ENCODE results near the gene IRS2. TPM values are rescaled to one million over a fixed set of nuclear protein-coding genes. Genes with fewer than 3 reads are reported as not detected.

The IRS2 gene
- total and polyA plus RNA-seq, 2 donors (not counting 3 experiments of a cell fraction or from before 2014, with no cell fraction given) = 1.6 to 4.4 TPM

DNA sequence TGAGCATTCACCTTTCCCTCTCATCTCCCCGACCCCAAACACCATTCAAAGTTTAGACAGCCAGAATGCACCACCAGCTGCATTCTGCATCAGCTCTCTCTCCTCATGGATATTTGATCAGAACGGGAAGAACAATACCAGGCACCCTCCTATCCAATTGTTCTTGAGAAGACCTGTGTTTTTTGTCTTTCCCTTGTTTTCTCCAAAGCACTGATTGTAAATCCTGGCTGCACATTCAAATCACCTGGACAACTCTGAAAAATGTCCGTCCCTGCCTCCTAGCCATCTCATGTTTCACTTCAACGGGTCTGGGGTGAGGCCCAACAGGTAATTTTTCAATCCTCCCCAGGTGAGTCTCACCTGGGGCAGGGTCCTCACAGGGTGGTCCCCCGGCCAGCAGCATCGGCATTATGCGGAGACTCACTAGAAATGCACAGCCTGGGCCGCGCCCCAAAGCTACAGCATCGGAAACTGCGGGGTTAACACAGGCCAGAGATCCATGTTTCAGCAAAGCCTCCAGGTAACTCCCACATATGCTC lies 5.5 kb downstream of the IRS2 start:
- no peak overlapping the region for H3K9ac ChIP-seq (replicated peaks; ENCODE audit: extremely low read depth, insufficient read depth, low read length)
- intact Hi-C loops (cut with micrococcal nuclease) (loop anchor here (5.0 to 10.0 kb wide), 3 partner anchors 114 to 579 kb away; no protein-coding TSS in a partner anchor), dilution Hi-C loops (cut with MboI; ENCODE audit: extremely low pct_ligation_motif_present, low sequenced_read_pairs) (no loop called here)
- ChIA-PET POLR2A (no interaction called here), CTCF (interaction anchor here (0.8 to 2.1 kb wide), 2 partner anchors 635 to 865 kb away, joined by 5 to 11 read pairs; no protein-coding TSS in a partner anchor)
- H3K4me3 ChIP-seq (replicated peaks in 1 of 3; ENCODE audit: insufficient read depth in 1 of 3, low read depth in 1 of 3, low read length in 3 of 3) = peak overlapping the region in 1 of 3 experiments; percentile 19
- FAIRE-seq = no peak
- no peak overlapping the region for H2AFZ ChIP-seq (ENCODE audit: low read depth, low read length)
- peaks cover 4% of the 10 kb centered on the region for H3K79me2 ChIP-seq (ENCODE audit: control insufficient read depth, insufficient read depth, low read length)
- peaks cover 0 to 4% of the 10 kb centered on the region in 2 experiments for H3K36me3 ChIP-seq (ENCODE audit: control insufficient read depth in 2 of 2, extremely low read depth in 1 of 2, insufficient read depth in 2 of 2, low read length in 2 of 2)
- no peaks in the 10 kb centered on the region for H3K9me3 ChIP-seq (replicated peaks; ENCODE audit: control insufficient read depth, insufficient read depth, low read length)
- TF ChIP-seq POLR2A (IDR thresholded peaks at IDR 0.05; ENCODE audit: low read depth, low read length) (no peak), MYC (IDR thresholded peaks at IDR 0.05; ENCODE audit: low read depth, low read length) (no peak), POLR2AphosphoS5 (IDR thresholded peaks at IDR 0.05; ENCODE audit: insufficient read depth, low read depth, low read length) (no peak), FOS (IDR thresholded peaks at IDR 0.05; ENCODE audit: borderline replicate concordance, insufficient read depth, low read length) (no peak), JUN (IDR thresholded peaks at IDR 0.05; ENCODE audit: borderline replicate concordance, insufficient read depth, insufficient read length, low read depth) (no peak), GATA2 (IDR thresholded peaks at IDR 0.05; ENCODE audit: insufficient read depth, insufficient read length, low read depth, low read length) (no peak), EZH2 (IDR thresholded peaks at IDR 0.05; ENCODE audit: borderline replicate concordance, low read depth, low read length, severe bottlenecking) (no peak), CTCF (IDR thresholded peaks at IDR 0.05; ENCODE audit: extremely low read depth in 1 of 2, insufficient read depth in 1 of 2, low read depth in 1 of 2, low read length in 2 of 2) (no peak)
- H4K20me1 ChIP-seq (replicated peaks; ENCODE audit: control insufficient read depth, extremely low read depth, insufficient read depth, low read length) = no peaks in the 10 kb centered on the region
- peaks cover 9% of the 10 kb centered on the region for H3K4me1 ChIP-seq (ENCODE audit: control insufficient read depth, extremely low read depth, insufficient read depth, low read length)
- no TSS peak for BruUV-seq (replicated peaks)
- no peaks in the 10 kb centered on the region for H3K9me1 ChIP-seq (replicated peaks; ENCODE audit: control insufficient read depth, extremely low read depth, insufficient read depth, low read length)
- peaks cover 2 to 5% of the 10 kb centered on the region in 2 experiments for H3K27me3 ChIP-seq (ENCODE audit: control insufficient read depth in 2 of 2, insufficient read depth in 2 of 2, low read length in 2 of 2)
- DNase-seq (ENCODE audit: low read depth, low spot score) = no peak
- H3K27ac ChIP-seq (ENCODE audit: insufficient read depth, low read depth, low read length) = no peak overlapping the region
- no peak overlapping the region for H3K4me2 ChIP-seq (ENCODE audit: insufficient read depth, low read length)
